Omental fat pad (tissue), 4 donors: ENCODE results near the gene ETV5. TPM values are rescaled to one million over a fixed set of nuclear protein-coding genes. Genes with fewer than 3 reads are reported as not detected.

Experiments used
- ATAC-seq: fragments of 150-250 bp; one replicate; pipeline ENCODE4 v1.9.1; 2016; ENCODE audit warnings: mild to moderate bottlenecking, moderate library complexity; ENCODE audit not compliant: low FRiP score
- DNase-seq: peaks from one replicate; pipeline ENCODE4 v3.0.0-alpha.2; 2019; ENCODE audit warnings: low spot score
- total RNA-seq, 4 donors: library from RNA; depleted of rRNA; stranded (reverse); fragments of >200 nt; gene quantifications; one replicate each; pipeline ENCODE4 v1.1.0, GENCODE V29; 2016
- TF ChIP-seq, protein P1 (sequence below), 3 donors: fragments of 450-650 bp; IDR thresholded peaks; one replicate each; pipeline ENCODE4 v1.5.1; 2016 to 2017; ENCODE audit warnings: antibody characterized with exemption in 3 of 3, mild to moderate bottlenecking in 3 of 3, moderate library complexity in 2 of 3

The ETV5 gene
- 10 to 100 TPM; 10.3 to 23.3 (median 14.5) TPM for total RNA-seq

DNA sequence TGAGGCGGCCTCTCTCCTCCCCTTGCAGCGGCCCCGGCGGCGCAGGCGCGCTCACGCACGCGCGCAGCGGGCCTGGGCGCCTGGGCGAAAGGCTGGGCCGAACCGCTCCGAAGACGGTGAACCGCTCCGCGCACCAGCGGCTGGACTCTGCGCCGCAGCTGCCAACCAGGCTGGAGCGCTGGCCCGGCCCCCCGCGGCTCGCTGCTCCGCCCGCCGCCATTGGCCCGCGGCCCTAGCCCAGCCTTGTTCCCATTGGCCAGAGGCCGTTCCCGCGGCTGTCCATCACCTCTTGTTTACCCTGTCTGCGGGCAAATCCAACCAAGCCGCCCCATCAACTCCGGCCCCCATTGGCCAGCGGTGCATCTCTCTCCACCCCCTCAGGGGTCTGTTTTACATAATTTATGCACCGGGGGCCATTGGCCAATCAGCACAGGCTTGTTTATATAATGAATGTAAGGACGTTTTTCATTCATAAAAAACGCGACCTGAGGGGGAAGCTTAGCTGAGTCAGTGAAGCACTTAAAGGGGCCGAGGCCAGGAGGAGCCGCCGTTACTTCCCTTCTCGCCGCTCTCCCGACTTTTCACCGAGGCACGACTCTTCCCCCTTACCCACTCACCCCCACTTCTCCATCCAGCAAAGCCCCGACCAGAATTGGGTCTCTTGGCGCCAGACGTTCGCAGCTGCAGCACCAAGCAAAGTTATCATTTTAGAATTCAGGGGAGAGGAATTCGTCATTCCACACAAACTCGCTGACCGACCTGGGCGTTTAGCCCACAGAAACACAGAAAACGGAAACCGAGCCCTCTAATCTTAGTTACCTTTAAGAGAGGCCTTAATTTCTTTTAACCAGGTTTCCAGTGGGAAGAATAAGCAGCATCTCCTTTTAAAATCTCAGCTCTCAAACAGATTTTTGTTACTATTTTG, at the start of gene ETV5:
TSS of gene ETV5 (minus strand) at position 149 of the 925 bp plus-strand sequence. CDS start 3,221 bp downstream, outside the sequence.
- DNase-seq: peak; percentile 92
- TF ChIP-seq, protein P1, sequence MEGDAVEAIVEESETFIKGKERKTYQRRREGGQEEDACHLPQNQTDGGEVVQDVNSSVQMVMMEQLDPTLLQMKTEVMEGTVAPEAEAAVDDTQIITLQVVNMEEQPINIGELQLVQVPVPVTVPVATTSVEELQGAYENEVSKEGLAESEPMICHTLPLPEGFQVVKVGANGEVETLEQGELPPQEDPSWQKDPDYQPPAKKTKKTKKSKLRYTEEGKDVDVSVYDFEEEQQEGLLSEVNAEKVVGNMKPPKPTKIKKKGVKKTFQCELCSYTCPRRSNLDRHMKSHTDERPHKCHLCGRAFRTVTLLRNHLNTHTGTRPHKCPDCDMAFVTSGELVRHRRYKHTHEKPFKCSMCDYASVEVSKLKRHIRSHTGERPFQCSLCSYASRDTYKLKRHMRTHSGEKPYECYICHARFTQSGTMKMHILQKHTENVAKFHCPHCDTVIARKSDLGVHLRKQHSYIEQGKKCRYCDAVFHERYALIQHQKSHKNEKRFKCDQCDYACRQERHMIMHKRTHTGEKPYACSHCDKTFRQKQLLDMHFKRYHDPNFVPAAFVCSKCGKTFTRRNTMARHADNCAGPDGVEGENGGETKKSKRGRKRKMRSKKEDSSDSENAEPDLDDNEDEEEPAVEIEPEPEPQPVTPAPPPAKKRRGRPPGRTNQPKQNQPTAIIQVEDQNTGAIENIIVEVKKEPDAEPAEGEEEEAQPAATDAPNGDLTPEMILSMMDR (IDR thresholded peaks at IDR 0.05): no peak
- peak; percentile 99 for ATAC-seq

DNA sequence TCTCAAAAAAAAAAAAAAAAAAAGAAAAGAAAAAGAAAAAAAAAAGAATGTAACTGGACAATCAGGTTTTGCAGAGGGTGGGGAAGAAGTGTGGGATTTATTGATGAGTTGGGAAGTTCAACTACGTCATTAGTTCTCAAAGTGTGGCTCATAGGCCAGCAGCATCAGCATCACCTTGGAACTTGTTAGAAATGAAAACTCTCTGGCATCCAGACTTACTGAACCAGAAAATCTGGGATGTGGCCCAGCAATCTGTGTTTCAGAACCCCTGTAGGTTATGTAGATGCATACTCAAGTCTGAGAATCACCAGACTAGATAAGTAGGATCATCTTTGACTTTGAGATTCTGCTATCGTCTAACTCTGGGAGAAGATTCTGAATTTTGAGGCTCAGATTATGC, 45.8 kb upstream of the ETV5 start:
- no peak for DNase-seq
- ATAC-seq: no peak
- TF ChIP-seq, protein P1 (IDR thresholded peaks at IDR 0.05): no peak

DNA sequence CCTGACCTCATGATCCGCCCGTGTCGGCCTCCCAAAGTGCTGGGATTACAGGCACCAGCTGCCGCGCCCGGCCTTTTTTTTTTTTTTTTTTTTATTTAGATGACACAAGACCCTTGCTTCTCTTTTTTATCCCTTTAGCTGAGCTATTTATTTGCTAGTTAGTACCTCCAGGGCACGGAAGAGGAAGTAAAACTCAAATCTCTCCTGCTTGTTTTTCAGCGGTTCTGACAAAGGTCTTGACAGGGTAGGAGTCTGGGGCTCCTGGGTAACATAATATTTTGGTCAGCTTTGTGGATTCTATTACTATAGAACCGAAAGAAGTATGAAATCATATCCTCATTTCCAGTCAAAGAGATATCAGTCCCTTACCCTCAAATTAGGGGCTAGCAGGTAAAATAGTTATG, 44.0 kb upstream of the ETV5 start:
- ATAC-seq (no peak), DNase-seq (no peak)
- TF ChIP-seq, protein P1 (IDR thresholded peaks at IDR 0.05): no peak

DNA sequence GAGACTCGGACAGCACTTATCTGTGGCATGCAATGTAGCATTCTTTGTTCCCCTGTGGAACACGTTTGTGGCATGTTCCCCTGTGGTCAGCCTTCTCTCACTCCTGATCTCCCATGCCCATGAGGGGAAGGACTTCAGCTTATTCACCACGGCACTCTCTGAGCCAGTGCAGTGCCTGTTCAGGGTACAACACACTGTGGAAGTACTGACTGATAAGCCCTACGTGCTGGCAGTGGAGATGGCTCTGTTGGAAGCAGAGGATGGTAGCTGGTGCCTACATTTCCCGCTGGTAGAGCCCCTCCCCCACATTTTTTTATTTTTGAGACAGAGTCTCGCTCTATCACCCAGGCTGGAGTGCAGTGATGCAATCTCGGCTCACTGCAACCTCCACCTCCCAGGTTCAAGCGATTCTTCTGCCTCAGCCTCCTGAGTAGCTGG, 43.5 kb upstream of the ETV5 start:
- TF ChIP-seq, protein P1 (IDR thresholded peaks at IDR 0.05): no peak
- ATAC-seq (no peak), DNase-seq (no peak)

DNA sequence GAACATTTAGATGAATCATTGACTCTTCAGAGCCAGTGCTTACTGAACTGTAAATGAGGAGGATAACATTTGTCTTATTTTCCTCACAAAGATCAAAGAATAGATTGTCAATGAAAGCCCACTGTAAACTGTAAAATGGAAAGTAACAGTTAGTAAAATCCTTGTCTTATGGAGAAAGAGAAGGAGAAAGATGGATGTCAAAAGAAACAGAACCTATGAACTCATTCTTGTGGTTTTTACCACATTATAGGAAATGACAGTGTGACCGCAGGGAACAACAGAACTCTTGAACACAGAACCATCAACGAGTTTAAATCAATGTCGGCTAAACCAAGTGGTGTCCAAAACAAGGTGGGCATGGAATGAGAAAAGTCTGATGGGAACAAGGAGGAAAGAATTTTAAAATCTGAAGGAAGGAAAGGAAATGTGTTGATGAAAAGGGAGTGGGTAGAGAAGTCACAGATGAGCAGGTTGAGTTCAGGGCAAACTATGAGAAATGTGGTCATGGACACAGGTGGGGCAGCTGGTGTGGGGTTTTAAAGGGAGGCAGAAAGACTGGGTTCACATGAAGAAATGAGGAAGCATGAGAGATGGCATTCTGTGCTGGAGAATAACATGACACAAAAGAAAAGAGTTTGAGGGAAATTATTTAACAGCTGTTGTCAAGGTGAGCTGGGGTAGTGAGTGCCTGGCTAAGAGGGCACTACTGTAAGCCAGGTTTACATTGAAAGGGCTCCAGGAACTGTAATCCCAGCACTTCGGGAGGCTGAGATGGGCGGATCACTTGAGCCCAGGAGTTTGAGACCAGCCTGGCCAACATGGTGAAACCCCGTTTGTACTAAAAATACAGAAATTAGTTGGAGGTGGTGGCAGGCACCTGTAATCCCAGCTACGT, 42.4 kb upstream of the ETV5 start:
- DNase-seq: no peak
- TF ChIP-seq, protein P1 (IDR thresholded peaks at IDR 0.05): no peak
- no peak for ATAC-seq

DNA sequence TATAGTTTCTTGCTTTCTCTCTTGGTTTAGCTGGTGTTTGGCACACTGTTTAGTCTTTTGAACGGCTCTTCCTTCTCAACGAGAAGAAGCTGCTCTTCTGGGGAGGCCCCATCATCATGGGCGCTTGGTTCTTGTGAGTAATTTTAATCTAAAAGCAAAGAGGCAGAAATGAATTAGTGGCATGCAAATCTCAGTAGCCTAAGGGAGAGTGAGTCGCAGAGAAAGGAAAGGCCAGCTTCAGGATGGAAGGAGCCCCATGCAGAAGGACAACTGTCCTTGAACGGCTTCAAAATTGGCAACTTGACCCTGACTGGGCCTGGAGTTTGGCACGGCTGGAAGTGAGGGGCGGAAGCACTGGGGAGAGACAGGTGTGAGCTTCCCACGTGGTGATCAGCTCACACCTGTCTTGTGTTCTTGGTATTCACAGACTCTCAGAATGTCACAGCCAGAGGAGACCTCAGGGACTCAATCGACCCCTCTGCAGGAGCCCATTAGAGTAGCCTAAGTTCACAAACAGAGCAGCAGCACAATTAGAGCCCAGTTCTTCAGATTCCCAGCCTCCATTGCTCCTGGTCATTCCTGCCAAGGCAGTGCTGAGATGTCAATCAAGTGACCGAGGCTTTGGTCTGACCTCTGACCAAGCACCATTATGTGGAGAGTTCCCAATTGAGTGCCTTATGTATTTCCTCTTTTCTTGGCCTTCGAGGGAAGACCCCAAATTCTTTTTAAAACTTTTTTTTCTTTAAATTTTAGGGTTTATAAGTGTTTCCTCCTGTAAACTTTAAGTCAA, 41.3 kb upstream of the ETV5 start:
- no peak for ATAC-seq
- no peak for DNase-seq
- TF ChIP-seq, protein P1 (IDR thresholded peaks at IDR 0.05): no peak
